ENCODE measurements around the gene GPR3. TPM values are rescaled to one million over a fixed set of nuclear protein-coding genes. Genes with fewer than 3 reads are reported as not detected.

Gene GPR3
- total and polyA plus RNA-seq, 7 donors: 0.12 to 1.3 (median 0.42) TPM; not detected in 2

- H3K27ac ChIP-seq: no peak overlapping the region
- intact Hi-C loops (cut with DNase I): no loop called here
- H3K9me3 ChIP-seq: no peaks in the 10 kb centered on the region
- DNase-seq: no peak
- TF ChIP-seq CTCF (IDR thresholded peaks at IDR 0.05): no peak
- H3K4me1 ChIP-seq: peaks cover 9% of the 10 kb centered on the region
- no peaks in the 10 kb centered on the region for H3K36me3 ChIP-seq (ENCODE audit: insufficient read depth in 1 of 2, low read depth in 1 of 2)
- ATAC-seq: no peak
- 80 to 83% (median 82%) methylated on average over 7 of the region's 7 CpGs for WGBS, 3 donors
- peaks cover 0 to 3% (median 0%) of the 10 kb centered on the region in 3 donors for H3K27me3 ChIP-seq (ENCODE audit: insufficient read depth in 3 of 3, low read length in 2 of 3)
- no peak overlapping the region for H3K4me3 ChIP-seq
Observed at GRCh38 chr1:27397749-27398148, 5.3 kb downstream of the GPR3 start.

- no peaks in the 10 kb centered on the region for H3K36me3 ChIP-seq (ENCODE audit: insufficient read depth in 1 of 2, low read depth in 1 of 2)
- no peak overlapping the region for H3K4me3 ChIP-seq
- no peak overlapping the region for H3K27ac ChIP-seq
- H3K4me1 ChIP-seq: peaks cover 17% of the 10 kb centered on the region
- peaks cover 0 to 3% (median 0%) of the 10 kb centered on the region in 3 donors for H3K27me3 ChIP-seq (ENCODE audit: insufficient read depth in 3 of 3, low read length in 2 of 3)
- ATAC-seq: no peak
- intact Hi-C loops (cut with DNase I): no loop called here
- DNase-seq: no peak
- TF ChIP-seq CTCF (IDR thresholded peaks at IDR 0.05): no peak
- 85 to 88% (median 87%) methylated on average over 4 of the region's 4 CpGs for WGBS, 3 donors
- H3K9me3 ChIP-seq: no peaks in the 10 kb centered on the region
Observed at GRCh38 chr1:27398405-27399149, 6.2 kb downstream of the GPR3 start.

- intact Hi-C loops (cut with DNase I): loop anchor here (2.0 to 5.0 kb wide), 2 partner anchors 203 to 263 kb away; no protein-coding TSS in a partner anchor
- H3K4me1 ChIP-seq: peaks cover 25% of the 10 kb centered on the region
Observed at GRCh38 chr1:27399251-27400025, 7.0 kb downstream of the GPR3 start.

More at GRCh38 chr1:27399251-27400025, 7.0 kb downstream of the GPR3 start:
- 53 to 61% (median 56%) methylated on average over 19 of the region's 19 CpGs for WGBS, 3 donors
- Histone ChIP-seq H3K9me3 (no peaks in the 10 kb centered on the region), H3K36me3 (ENCODE audit: insufficient read depth in 1 of 2, low read depth in 1 of 2) (no peaks in the 10 kb centered on the region), H3K27ac (no peak overlapping the region), H3K27me3 (ENCODE audit: insufficient read depth in 3 of 3, low read length in 2 of 3) (peaks cover 0 to 3% (median 0%) of the 10 kb centered on the region in 3 donors), H3K4me3 (no peak overlapping the region)
- ATAC-seq: no peak
- no peak for TF ChIP-seq CTCF (IDR thresholded peaks at IDR 0.05)
- DNase-seq: no peak

Data from psoas muscle (tissue), 8 donors.